Right lobe of liver (tissue), 6 donors: ENCODE measurements around the gene DYNC2LI1. TPM values are rescaled to one million over a fixed set of nuclear protein-coding genes. Genes with fewer than 3 reads are reported as not detected.
A peak's percentile ranks its signal among the peaks of the same experiment; 100 is the strongest.

ENCODE experiments used
- ATAC-seq, 4 donors: fragments of 200-7000 bp; cut with Tn5 transposase; one replicate each; pipeline ENCODE4 v1.9.1; 2020; ENCODE audit warnings: mild to moderate bottlenecking in 4 of 4, moderate library complexity in 4 of 4
- DNase-seq, 3 donors: peaks; one replicate each; pipeline ENCODE4 v3.0.0-alpha.2; 2020
- H3K27ac ChIP-seq, 3 donors: fragments of 200-600 bp; one replicate each; pipeline ENCODE4 v1.8.0; 2022
- H3K27me3 ChIP-seq, 2 donors: fragments of 200-600 bp; one replicate each; pipeline ENCODE4 v1.8.0; 2022
- H3K36me3 ChIP-seq, 4 donors: fragments of 200-600 bp; sonication (generic) in 1 of 4; one replicate each; pipeline versions ENCODE4 v1.5.1 to v1.8.0; 2017 to 2022; ENCODE audit warnings: control low read depth in 1 of 4
- H3K4me1 ChIP-seq, 4 donors: fragments of 200-600 bp; sonication (generic) in 1 of 4; one replicate each; pipeline versions ENCODE4 v1.5.1 to v1.8.0; 2017 to 2022; ENCODE audit warnings: control low read depth in 1 of 4
- H3K4me3 ChIP-seq, 3 donors: fragments of 200-600 bp; one replicate each; pipeline ENCODE4 v1.8.0; 2022
- H3K9me3 ChIP-seq, 4 donors: fragments of 200-600 bp; sonication (generic) in 1 of 4; one replicate each; pipeline versions ENCODE4 v1.5.1 to v1.8.0; 2017 to 2022; ENCODE audit warnings: control low read depth in 1 of 4
- CTCF ChIP-seq, 4 donors: fragments of 200-600 bp in 3 of 4; fragments of 450-650 bp in 1 of 4; IDR thresholded peaks; one replicate each; pipeline versions ENCODE4 v1.5.1 to v1.8.0; 2016 to 2022; ENCODE audit warnings: antibody characterized with exemption in 4 of 4, mild to moderate bottlenecking in 2 of 4
- POLR2A ChIP-seq: fragments of 450-650 bp; IDR thresholded peaks from one replicate; pipeline ENCODE4 v1.6.1; 2017; ENCODE audit warnings: antibody characterized with exemption, mild to moderate bottlenecking
- WGBS: methylation state at CpG from one replicate; pipeline ENCODE4 v1.1.6; 2018; ENCODE audit warnings: low coverage, low lambda C conversion rate; ENCODE audit not compliant: insufficient coverage; ENCODE audit errors: missing lambda C conversion rate; 5-methylcytosine and 5-hydroxymethylcytosine counted together
- intact Hi-C, 2 donors: fragments of 100-400 bp; cut with DNase I; formaldehyde crosslinking; loops; one replicate each; pipeline versions ENCODE4 v1.11.2 to v1.14.1; 2022
- total RNA-seq, 6 experiments: library from RNA; depleted of rRNA in 2 of 6; stranded (reverse); fragments of >200 nt in 2 of 6; fragmentation: NEBNext Ultra II Directional in 3 of 6; extraction: Animal tissue kit (Norgen Biotek cat#: 25700) in 3 of 6; gene quantifications; one replicate each; pipeline versions ENCODE4 v1.1.0 to v1.2.4, GENCODE V29; 2016 to 2023
- donor health status: DM: no; HTN: yes; CAD: no.
- donor health status: DM: no; HTN: no; CAD: no.
- donor health status: DM: no; HTN: no; CAD: no.
- donor health status: DM: no; HTN: yes; CAD: no.
- donor health status: DM: no; HTN: yes; CAD: no.

The DYNC2LI1 gene
- total RNA-seq, 6 experiments from 2014 or later: 3.2 to 6.9 (median 6.2) TPM

GRCh38 chr2:43831543-43832294 lies 57.9 kb downstream of the DYNC2LI1 start:
- Histone ChIP-seq H3K36me3 (peaks cover 0 to 12% (median 0%) of the 10 kb centered on the region in 4 donors), H3K4me3 (no peak overlapping the region), H3K4me1 (peaks cover 0 to 17% (median 8%) of the 10 kb centered on the region in 4 donors), H3K27me3 (no peaks in the 10 kb centered on the region), H3K27ac (no peak overlapping the region), H3K9me3 (no peaks in the 10 kb centered on the region)
- ATAC-seq: peak in 1 of 4 donors; percentile 30
- no peak for DNase-seq
- TF ChIP-seq POLR2A: no peak
- no peak for TF ChIP-seq CTCF (IDR thresholded peaks at IDR 0.05)
- WGBS: 50% methylated on average over 10 of the region's 54 CpGs
- intact Hi-C loops: no loop called here

GRCh38 chr2:43832457-43832856 lies 58.6 kb downstream of the DYNC2LI1 start:
- Histone ChIP-seq H3K4me3 (no peak overlapping the region), H3K9me3 (no peaks in the 10 kb centered on the region), H3K36me3 (peaks cover 0 to 12% (median 0%) of the 10 kb centered on the region in 4 donors), H3K27me3 (no peaks in the 10 kb centered on the region), H3K4me1 (peaks cover 0 to 18% (median 6%) of the 10 kb centered on the region in 4 donors), H3K27ac (no peak overlapping the region)
- ATAC-seq (no peak), DNase-seq (no peak)
- intact Hi-C loops: no loop called here
- WGBS: 33% methylated on average over 2 of the region's 3 CpGs
- no peak for TF ChIP-seq POLR2A
- no peak for TF ChIP-seq CTCF (IDR thresholded peaks at IDR 0.05)

- no peak for DNase-seq
- Histone ChIP-seq H3K4me3 (peak overlapping the region; percentile 55 to 94 (median 91)), H3K9me3 (no peaks in the 10 kb centered on the region), H3K4me1 (peaks cover 0 to 18% (median 6%) of the 10 kb centered on the region in 4 donors), H3K27me3 (no peaks in the 10 kb centered on the region), H3K36me3 (peaks cover 0 to 4% (median 0%) of the 10 kb centered on the region in 4 donors), H3K27ac (peak overlapping the region in 1 of 3 donors; percentile 95)
- intact Hi-C loops: no loop called here
- WGBS: 28% methylated on average over 3 of the region's 4 CpGs
- no peak for ATAC-seq
- TF ChIP-seq POLR2A: no peak
- TF ChIP-seq CTCF (IDR thresholded peaks at IDR 0.05): no peak
These were observed 63.2 kb downstream of the DYNC2LI1 start for GRCh38 chr2:43837033-43837432.

- peak; percentile 62 to 80 (median 77) for DNase-seq
- ATAC-seq: peak; percentile 55 to 79 (median 66)
These were observed 64.2 kb downstream of the DYNC2LI1 start for GRCh38 chr2:43837831-43838559.

More at GRCh38 chr2:43837831-43838559, 64.2 kb downstream of the DYNC2LI1 start:
- Histone ChIP-seq H3K4me3 (peak overlapping the region; percentile 55 to 94 (median 91)), H3K36me3 (peaks cover 0 to 4% (median 0%) of the 10 kb centered on the region in 4 donors), H3K4me1 (peaks cover 0 to 24% (median 6%) of the 10 kb centered on the region in 4 donors), H3K9me3 (no peaks in the 10 kb centered on the region), H3K27ac (peak overlapping the region; percentile 82 to 95 (median 92)), H3K27me3 (no peaks in the 10 kb centered on the region)
- 37% methylated on average over 3 of the region's 21 CpGs for WGBS
- intact Hi-C loops: no loop called here
- TF ChIP-seq POLR2A (no peak), CTCF (IDR thresholded peaks at IDR 0.05) (peak in 1 of 4 donors; percentile 7)
